Measurements from ENCODE around the gene PGAP3. TPM values are rescaled to one million over a fixed set of nuclear protein-coding genes. Genes with fewer than 3 reads are reported as not detected.

The PGAP3 gene
- polyA plus RNA-seq, 3 donors = 8.3 to 19.3 (median 9.2) TPM

GRCh38 chr17:39672522-39673334, 15.1 kb downstream of the PGAP3 start:
- intact Hi-C loops (cut with micrococcal nuclease) = no loop called here
- Histone ChIP-seq H3K27me3 (ENCODE audit: control insufficient read depth in 2 of 2, insufficient read depth in 2 of 2, low read length in 2 of 2) (peaks cover 6 to 39% of the 10 kb centered on the region in 2 donors), H3K4me2 (replicated peaks; ENCODE audit: extremely low read depth, low read length, poor library complexity, severe bottlenecking) (no peak overlapping the region), H3K4me1 (ENCODE audit: control insufficient read depth in 1 of 2, insufficient read depth in 2 of 2, low read length in 2 of 2) (peaks cover 8 to 14% of the 10 kb centered on the region in 2 donors), H3K27ac (ENCODE audit: low read depth in 1 of 2, low read length in 2 of 2) (no peak overlapping the region), H3K9me3 (replicated peaks in 1 of 2; ENCODE audit: control insufficient read depth in 1 of 2, insufficient read depth in 1 of 2, low read length in 2 of 2) (no peaks in the 10 kb centered on the region), H2AFZ (ENCODE audit: insufficient read depth, low read depth, low read length, poor library complexity, severe bottlenecking) (no peak overlapping the region), H3K9ac (ENCODE audit: insufficient read depth, low read length, poor library complexity, severe bottlenecking) (no peak overlapping the region), H3K36me3 (replicated peaks in 1 of 2; ENCODE audit: control insufficient read depth in 1 of 2, insufficient read depth in 2 of 2, low read length in 2 of 2) (no peaks in the 10 kb centered on the region), H3K4me3 (replicated peaks in 1 of 3; ENCODE audit: low read depth in 2 of 3, low read length in 3 of 3) (no peak overlapping the region), H3K79me2 (ENCODE audit: insufficient read depth, low read length) (no peaks in the 10 kb centered on the region), H4K20me1 (ENCODE audit: insufficient read depth, low read length) (no peaks in the 10 kb centered on the region)
- Mint-ChIP-seq H3K36me3 (peaks cover 3 to 9% of the 10 kb centered on the region in 2 donors), H3K27ac (peak overlapping the region in 1 of 7 donors; percentile 13), H3K4me1 (peaks cover 22% of the 10 kb centered on the region), H3K27me3 (ENCODE audit: low read depth in 3 of 3) (peaks cover 33 to 54% (median 39%) of the 10 kb centered on the region in 3 donors), H3K4me3 (no peak overlapping the region), H3K9me3 (peaks cover 0 to 6% (median 2%) of the 10 kb centered on the region in 7 donors)
- WGBS (ENCODE audit: insufficient coverage) = 91% methylated on average over 9 of the region's 15 CpGs
- TF ChIP-seq CTCF (IDR thresholded peaks at IDR 0.05) = peak; percentile 24
- DNase-seq = no peak

GRCh38 chr17:39671651-39672521, 16.0 kb downstream of the PGAP3 start:
- H3K9ac ChIP-seq (ENCODE audit: insufficient read depth, low read length, poor library complexity, severe bottlenecking) = no peak overlapping the region
- no peaks in the 10 kb centered on the region for H4K20me1 ChIP-seq (ENCODE audit: insufficient read depth, low read length)
- H3K4me3 ChIP-seq (replicated peaks in 1 of 3; ENCODE audit: low read depth in 2 of 3, low read length in 3 of 3) = no peak overlapping the region
- H3K4me1 ChIP-seq (ENCODE audit: control insufficient read depth in 1 of 2, insufficient read depth in 2 of 2, low read length in 2 of 2) = peaks cover 12 to 18% of the 10 kb centered on the region in 2 donors
- Mint-ChIP-seq H3K4me3 (peak overlapping the region in 1 of 2 donors; percentile 24), H3K27me3 (ENCODE audit: low read depth in 3 of 3) (peaks cover 37 to 62% (median 47%) of the 10 kb centered on the region in 3 donors), H3K27ac (peak overlapping the region in 1 of 7 donors; percentile 59), H3K4me1 (peaks cover 22% of the 10 kb centered on the region), H3K9me3 (peaks cover 0 to 6% (median 5%) of the 10 kb centered on the region in 7 donors), H3K36me3 (peaks cover 0 to 3% of the 10 kb centered on the region in 2 donors)
- WGBS (ENCODE audit: insufficient coverage) = 52% methylated on average over 13 of the region's 19 CpGs
- no peaks in the 10 kb centered on the region for H3K36me3 ChIP-seq (replicated peaks in 1 of 2; ENCODE audit: control insufficient read depth in 1 of 2, insufficient read depth in 2 of 2, low read length in 2 of 2)
- no peak for DNase-seq
- H3K4me2 ChIP-seq (replicated peaks; ENCODE audit: extremely low read depth, low read length, poor library complexity, severe bottlenecking) = no peak overlapping the region
- TF ChIP-seq CTCF (IDR thresholded peaks at IDR 0.05) = peak; percentile 45
- H2AFZ ChIP-seq (ENCODE audit: insufficient read depth, low read depth, low read length, poor library complexity, severe bottlenecking) = no peak overlapping the region
- peaks cover 10 to 47% of the 10 kb centered on the region in 2 donors for H3K27me3 ChIP-seq (ENCODE audit: control insufficient read depth in 2 of 2, insufficient read depth in 2 of 2, low read length in 2 of 2)
- H3K79me2 ChIP-seq (ENCODE audit: insufficient read depth, low read length) = no peaks in the 10 kb centered on the region
- intact Hi-C loops (cut with micrococcal nuclease) = no loop called here
- H3K27ac ChIP-seq (ENCODE audit: low read depth in 1 of 2, low read length in 2 of 2) = no peak overlapping the region
- peaks cover 0 to 3% of the 10 kb centered on the region in 2 donors for H3K9me3 ChIP-seq (replicated peaks in 1 of 2; ENCODE audit: control insufficient read depth in 1 of 2, insufficient read depth in 1 of 2, low read length in 2 of 2)

Data from CD14-positive monocyte (primary cell).